ENCODE results near the gene FAM43B.

FAM43B gene

GRCh38 chr1:20597650-20598049 is 45.3 kb downstream of the FAM43B start:
- H3K9me3 ChIP-seq (ENCODE audit: insufficient read depth, low read length): no peaks in the 10 kb centered on the region
- TF ChIP-seq YY1 (IDR thresholded peaks at IDR 0.05; ENCODE audit: insufficient read depth, insufficient read length) (no peak), ZNF274 (IDR thresholded peaks at IDR 0.05; ENCODE audit: low read depth, low read length) (no peak), SUZ12 (IDR thresholded peaks at IDR 0.05; ENCODE audit: extremely low read depth, insufficient read depth, insufficient read length) (no peak)
- H3K27me3 ChIP-seq (ENCODE audit: insufficient read depth, insufficient read length): no peaks in the 10 kb centered on the region
- no peak for DNase-seq (ENCODE audit: low read depth, low spot score)
- H3K36me3 ChIP-seq (ENCODE audit: insufficient read depth, insufficient read length, low read length): no peaks in the 10 kb centered on the region
- H3K4me1 ChIP-seq (ENCODE audit: insufficient read depth, insufficient read length): no peaks in the 10 kb centered on the region
- no peak overlapping the region for H3K9ac ChIP-seq (ENCODE audit: insufficient read length, low read depth)
- H3K4me3 ChIP-seq (ENCODE audit: insufficient read length, low read depth): no peak overlapping the region

- Histone ChIP-seq H3K4me3 (ENCODE audit: insufficient read length, low read depth) (no peak overlapping the region), H3K4me1 (ENCODE audit: insufficient read depth, insufficient read length) (no peaks in the 10 kb centered on the region), H3K9ac (ENCODE audit: insufficient read length, low read depth) (no peak overlapping the region), H3K36me3 (ENCODE audit: insufficient read depth, insufficient read length, low read length) (no peaks in the 10 kb centered on the region), H3K9me3 (ENCODE audit: insufficient read depth, low read length) (0 out of 2 replicates have a peak, but pooled peaks cover 9% of the 10 kb centered on the region), H3K27me3 (ENCODE audit: insufficient read depth, insufficient read length) (no peaks in the 10 kb centered on the region)
- DNase-seq (ENCODE audit: low read depth, low spot score): no peak
- TF ChIP-seq YY1 (IDR thresholded peaks at IDR 0.05; ENCODE audit: insufficient read depth, insufficient read length) (no peak), SUZ12 (IDR thresholded peaks at IDR 0.05; ENCODE audit: extremely low read depth, insufficient read depth, insufficient read length) (no peak), ZNF274 (IDR thresholded peaks at IDR 0.05; ENCODE audit: low read depth, low read length) (no peak)
Measured at GRCh38 chr1:20600156-20600555, 47.8 kb downstream of the FAM43B start.

- Histone ChIP-seq H3K4me3 (ENCODE audit: insufficient read length, low read depth) (no peak overlapping the region), H3K9me3 (ENCODE audit: insufficient read depth, low read length) (0 out of 2 replicates have a peak, but pooled peaks cover 9% of the 10 kb centered on the region), H3K36me3 (ENCODE audit: insufficient read depth, insufficient read length, low read length) (no peaks in the 10 kb centered on the region), H3K4me1 (ENCODE audit: insufficient read depth, insufficient read length) (no peaks in the 10 kb centered on the region), H3K27me3 (ENCODE audit: insufficient read depth, insufficient read length) (no peaks in the 10 kb centered on the region), H3K9ac (ENCODE audit: insufficient read length, low read depth) (no peak overlapping the region)
- DNase-seq (ENCODE audit: low read depth, low spot score): no peak
- TF ChIP-seq YY1 (IDR thresholded peaks at IDR 0.05; ENCODE audit: insufficient read depth, insufficient read length) (no peak), SUZ12 (IDR thresholded peaks at IDR 0.05; ENCODE audit: extremely low read depth, insufficient read depth, insufficient read length) (no peak), ZNF274 (IDR thresholded peaks at IDR 0.05; ENCODE audit: low read depth, low read length) (no peak)
Measured at GRCh38 chr1:20601129-20601825, 48.9 kb downstream of the FAM43B start.

- TF ChIP-seq YY1 (IDR thresholded peaks at IDR 0.05; ENCODE audit: insufficient read depth, insufficient read length): no peak
- no peak for TF ChIP-seq SUZ12 (IDR thresholded peaks at IDR 0.05; ENCODE audit: extremely low read depth, insufficient read depth, insufficient read length)
- TF ChIP-seq ZNF274 (IDR thresholded peaks at IDR 0.05; ENCODE audit: low read depth, low read length): no peak
- H3K4me3 ChIP-seq (ENCODE audit: insufficient read length, low read depth): no peak overlapping the region
- H3K36me3 ChIP-seq (ENCODE audit: insufficient read depth, insufficient read length, low read length): no peaks in the 10 kb centered on the region
- no peak overlapping the region for H3K9ac ChIP-seq (ENCODE audit: insufficient read length, low read depth)
- H3K4me1 ChIP-seq (ENCODE audit: insufficient read depth, insufficient read length): no peaks in the 10 kb centered on the region
- DNase-seq (ENCODE audit: low read depth, low spot score): no peak
- H3K9me3 ChIP-seq (ENCODE audit: insufficient read depth, low read length): 0 out of 2 replicates have a peak, but pooled peaks cover 9% of the 10 kb centered on the region
- H3K27me3 ChIP-seq (ENCODE audit: insufficient read depth, insufficient read length): no peaks in the 10 kb centered on the region
Measured at GRCh38 chr1:20602851-20603450, 50.6 kb downstream of the FAM43B start.

- no peak overlapping the region for H3K9ac ChIP-seq (ENCODE audit: insufficient read length, low read depth)
- no peak for DNase-seq (ENCODE audit: low read depth, low spot score)
- TF ChIP-seq SUZ12 (IDR thresholded peaks at IDR 0.05; ENCODE audit: extremely low read depth, insufficient read depth, insufficient read length) (no peak), YY1 (IDR thresholded peaks at IDR 0.05; ENCODE audit: insufficient read depth, insufficient read length) (no peak)
- H3K27me3 ChIP-seq (ENCODE audit: insufficient read depth, insufficient read length): no peaks in the 10 kb centered on the region
- no peak overlapping the region for H3K4me3 ChIP-seq (ENCODE audit: insufficient read length, low read depth)
- no peaks in the 10 kb centered on the region for H3K4me1 ChIP-seq (ENCODE audit: insufficient read depth, insufficient read length)
- H3K9me3 ChIP-seq (ENCODE audit: insufficient read depth, low read length): 0 out of 2 replicates have a peak, but pooled peaks cover 9% of the 10 kb centered on the region
- H3K36me3 ChIP-seq (ENCODE audit: insufficient read depth, insufficient read length, low read length): no peaks in the 10 kb centered on the region
Measured at GRCh38 chr1:20603504-20604464, 51.4 kb downstream of the FAM43B start.

Data from NT2/D1 (cell line).